Measurements from ENCODE around the gene CCT3.
"Not testable (repeated sequence)": the region's sequence is repeated elsewhere in the genome, so short reads cannot be mapped to it uniquely, and the experiment has no call there.

CCT3 gene

GRCh38 chr1:156336242-156336641 lies 1.9 kb downstream of the CCT3 start:
- no peak overlapping the region for H2AK5ac ChIP-seq (ENCODE audit: low read length)
- H2BK15ac ChIP-seq (replicated peaks; ENCODE audit: low read depth), result no peak overlapping the region
- no peak overlapping the region for H2BK5ac ChIP-seq (ENCODE audit: low read length)
- peak overlapping the region; percentile 9 for H3K4me3 ChIP-seq (ENCODE audit: low read length)
- no peak overlapping the region for H4K8ac ChIP-seq (ENCODE audit: low read depth, low read length)
- peak overlapping the region; percentile 62 for H3K56ac ChIP-seq (ENCODE audit: low read length)
- peaks cover 8% of the 10 kb centered on the region for H3K79me1 ChIP-seq (ENCODE audit: low read length)
- WGBS (ENCODE audit: extremely low coverage, insufficient coverage, low lambda C conversion rate), result no CpG with 5 or more reads among the region's 4 CpGs
- H3K23ac ChIP-seq (ENCODE audit: low read length), result no peak overlapping the region
- H3K4me2 ChIP-seq (ENCODE audit: low read length), result peak overlapping the region; percentile 63
- H2BK120ac ChIP-seq (ENCODE audit: low read depth, low read length), result no peak overlapping the region
- peaks cover 4% of the 10 kb centered on the region for H3K36me3 ChIP-seq (ENCODE audit: control insufficient read depth, insufficient read depth, low read length)
- no peak overlapping the region for H3K18ac ChIP-seq (ENCODE audit: low read length)
- DNase-seq, result peak; percentile 13
- no peak overlapping the region for H3K4ac ChIP-seq (ENCODE audit: low read depth, low read length)
- H3K27me3 ChIP-seq (ENCODE audit: insufficient read depth, low read length, poor library complexity), result no peaks in the 10 kb centered on the region
- no peak overlapping the region for H3K27ac ChIP-seq (ENCODE audit: low read depth, low read length)
- peak overlapping the region; percentile 96 for H3K9ac ChIP-seq (ENCODE audit: low read length)
- peaks cover 31% of the 10 kb centered on the region for H3K79me2 ChIP-seq (ENCODE audit: control insufficient read depth, insufficient read depth, low read length)
- H3K4me1 ChIP-seq (ENCODE audit: control insufficient read depth, low read depth, low read length), result peaks cover 2% of the 10 kb centered on the region
- no peak overlapping the region for H4K5ac ChIP-seq (ENCODE audit: low read length)

GRCh38 chr1:156323179-156323578 lies 14.9 kb downstream of the CCT3 start:
- H3K23ac ChIP-seq (ENCODE audit: low read length); H3K56ac ChIP-seq (ENCODE audit: low read length); H3K4me2 ChIP-seq (ENCODE audit: low read length); H3K79me1 ChIP-seq (ENCODE audit: low read length); H3K4ac ChIP-seq (ENCODE audit: low read depth, low read length); H2BK5ac ChIP-seq (ENCODE audit: low read length); H3K18ac ChIP-seq (ENCODE audit: low read length); H3K4me3 ChIP-seq (ENCODE audit: low read length); H3K4me1 ChIP-seq (ENCODE audit: control insufficient read depth, low read depth, low read length); H3K27me3 ChIP-seq (ENCODE audit: insufficient read depth, low read length, poor library complexity); H2AK5ac ChIP-seq (ENCODE audit: low read length); H3K79me2 ChIP-seq (ENCODE audit: control insufficient read depth, insufficient read depth, low read length); H4K5ac ChIP-seq (ENCODE audit: low read length); H4K8ac ChIP-seq (ENCODE audit: low read depth, low read length); H3K9ac ChIP-seq (ENCODE audit: low read length); DNase-seq; H2BK15ac ChIP-seq (replicated peaks; ENCODE audit: low read depth); H2BK120ac ChIP-seq (ENCODE audit: low read depth, low read length); H3K27ac ChIP-seq (ENCODE audit: low read depth, low read length): not testable (repeated sequence)
- WGBS (ENCODE audit: extremely low coverage, insufficient coverage, low lambda C conversion rate), result no CpG with 5 or more reads among the region's 9 CpGs
- H3K36me3 ChIP-seq (ENCODE audit: control insufficient read depth, insufficient read depth, low read length), result peaks cover 19% of the 10 kb centered on the region

- Histone ChIP-seq H2BK5ac (ENCODE audit: low read length) (no peak overlapping the region), H3K4me3 (ENCODE audit: low read length) (no peak overlapping the region), H3K79me1 (ENCODE audit: low read length) (peaks cover 2% of the 10 kb centered on the region), H3K23ac (ENCODE audit: low read length) (no peak overlapping the region), H3K9ac (ENCODE audit: low read length) (no peak overlapping the region), H3K27ac (ENCODE audit: low read depth, low read length) (no peak overlapping the region), H3K4me1 (ENCODE audit: control insufficient read depth, low read depth, low read length) (no peaks in the 10 kb centered on the region), H4K5ac (ENCODE audit: low read length) (no peak overlapping the region), H3K79me2 (ENCODE audit: control insufficient read depth, insufficient read depth, low read length) (no peaks in the 10 kb centered on the region), H2AK5ac (ENCODE audit: low read length) (no peak overlapping the region), H4K8ac (ENCODE audit: low read depth, low read length) (no peak overlapping the region), H3K4me2 (ENCODE audit: low read length) (no peak overlapping the region), H3K4ac (ENCODE audit: low read depth, low read length) (no peak overlapping the region), H3K27me3 (ENCODE audit: insufficient read depth, low read length, poor library complexity) (no peaks in the 10 kb centered on the region), H2BK120ac (ENCODE audit: low read depth, low read length) (no peak overlapping the region), H3K36me3 (ENCODE audit: control insufficient read depth, insufficient read depth, low read length) (peaks cover 31% of the 10 kb centered on the region), H2BK15ac (replicated peaks; ENCODE audit: low read depth) (no peak overlapping the region), H3K56ac (ENCODE audit: low read length) (no peak overlapping the region), H3K18ac (ENCODE audit: low read length) (no peak overlapping the region)
- no peak for DNase-seq
- no CpG with 5 or more reads among the region's 3 CpGs for WGBS (ENCODE audit: extremely low coverage, insufficient coverage, low lambda C conversion rate)
Measured at GRCh38 chr1:156320560-156320959, 17.5 kb downstream of the CCT3 start.

- Histone ChIP-seq H4K8ac (ENCODE audit: low read depth, low read length) (no peak overlapping the region), H3K27me3 (ENCODE audit: insufficient read depth, low read length, poor library complexity) (no peaks in the 10 kb centered on the region), H3K36me3 (ENCODE audit: control insufficient read depth, insufficient read depth, low read length) (peaks cover 31% of the 10 kb centered on the region), H3K79me1 (ENCODE audit: low read length) (peaks cover 2% of the 10 kb centered on the region), H3K4me2 (ENCODE audit: low read length) (no peak overlapping the region), H2BK120ac (ENCODE audit: low read depth, low read length) (no peak overlapping the region), H2BK15ac (replicated peaks; ENCODE audit: low read depth) (no peak overlapping the region), H3K18ac (ENCODE audit: low read length) (no peak overlapping the region), H2AK5ac (ENCODE audit: low read length) (no peak overlapping the region), H3K9ac (ENCODE audit: low read length) (no peak overlapping the region), H3K4me3 (ENCODE audit: low read length) (no peak overlapping the region), H3K4me1 (ENCODE audit: control insufficient read depth, low read depth, low read length) (no peaks in the 10 kb centered on the region), H2BK5ac (ENCODE audit: low read length) (no peak overlapping the region), H3K4ac (ENCODE audit: low read depth, low read length) (no peak overlapping the region), H3K79me2 (ENCODE audit: control insufficient read depth, insufficient read depth, low read length) (no peaks in the 10 kb centered on the region), H3K27ac (ENCODE audit: low read depth, low read length) (no peak overlapping the region), H3K23ac (ENCODE audit: low read length) (no peak overlapping the region), H3K56ac (ENCODE audit: low read length) (no peak overlapping the region), H4K5ac (ENCODE audit: low read length) (no peak overlapping the region)
- no CpG with 5 or more reads among the region's 1 CpG for WGBS (ENCODE audit: extremely low coverage, insufficient coverage, low lambda C conversion rate)
- peak; percentile 22 for DNase-seq
Measured at GRCh38 chr1:156319664-156320063, 18.4 kb downstream of the CCT3 start.

GRCh38 chr1:156316909-156317308 lies 21.2 kb downstream of the CCT3 start:
- Histone ChIP-seq H3K23ac (ENCODE audit: low read length) (no peak overlapping the region), H4K5ac (ENCODE audit: low read length) (no peak overlapping the region), H3K18ac (ENCODE audit: low read length) (no peak overlapping the region), H3K9ac (ENCODE audit: low read length) (no peak overlapping the region), H3K36me3 (ENCODE audit: control insufficient read depth, insufficient read depth, low read length) (peaks cover 37% of the 10 kb centered on the region), H3K79me1 (ENCODE audit: low read length) (peaks cover 2% of the 10 kb centered on the region), H2BK15ac (replicated peaks; ENCODE audit: low read depth) (no peak overlapping the region), H3K4ac (ENCODE audit: low read depth, low read length) (no peak overlapping the region), H2BK5ac (ENCODE audit: low read length) (no peak overlapping the region), H3K56ac (ENCODE audit: low read length) (no peak overlapping the region), H3K79me2 (ENCODE audit: control insufficient read depth, insufficient read depth, low read length) (no peaks in the 10 kb centered on the region), H3K4me2 (ENCODE audit: low read length) (no peak overlapping the region), H3K27ac (ENCODE audit: low read depth, low read length) (no peak overlapping the region), H3K4me3 (ENCODE audit: low read length) (no peak overlapping the region), H3K27me3 (ENCODE audit: insufficient read depth, low read length, poor library complexity) (no peaks in the 10 kb centered on the region), H3K4me1 (ENCODE audit: control insufficient read depth, low read depth, low read length) (no peaks in the 10 kb centered on the region), H4K8ac (ENCODE audit: low read depth, low read length) (no peak overlapping the region), H2BK120ac (ENCODE audit: low read depth, low read length) (no peak overlapping the region), H2AK5ac (ENCODE audit: low read length) (no peak overlapping the region)
- no peak for DNase-seq
- no CpG with 5 or more reads among the region's 7 CpGs for WGBS (ENCODE audit: extremely low coverage, insufficient coverage, low lambda C conversion rate)

- no peak overlapping the region for H4K8ac ChIP-seq (ENCODE audit: low read depth, low read length)
- peaks cover 30% of the 10 kb centered on the region for H3K36me3 ChIP-seq (ENCODE audit: control insufficient read depth, insufficient read depth, low read length)
- H3K4me1 ChIP-seq (ENCODE audit: control insufficient read depth, low read depth, low read length), result no peaks in the 10 kb centered on the region
- H3K4me2 ChIP-seq (ENCODE audit: low read length), result no peak overlapping the region
- no peak overlapping the region for H3K18ac ChIP-seq (ENCODE audit: low read length)
- H3K79me1 ChIP-seq (ENCODE audit: low read length), result no peaks in the 10 kb centered on the region
- DNase-seq, result no peak
- H3K27ac ChIP-seq (ENCODE audit: low read depth, low read length), result no peak overlapping the region
- no peaks in the 10 kb centered on the region for H3K79me2 ChIP-seq (ENCODE audit: control insufficient read depth, insufficient read depth, low read length)
- H2AK5ac ChIP-seq (ENCODE audit: low read length), result no peak overlapping the region
- H3K23ac ChIP-seq (ENCODE audit: low read length), result no peak overlapping the region
- no peak overlapping the region for H4K5ac ChIP-seq (ENCODE audit: low read length)
- H3K56ac ChIP-seq (ENCODE audit: low read length), result no peak overlapping the region
- H3K9ac ChIP-seq (ENCODE audit: low read length), result no peak overlapping the region
- H2BK5ac ChIP-seq (ENCODE audit: low read length), result no peak overlapping the region
- no peak overlapping the region for H3K4me3 ChIP-seq (ENCODE audit: low read length)
- H3K27me3 ChIP-seq (ENCODE audit: insufficient read depth, low read length, poor library complexity), result no peaks in the 10 kb centered on the region
- H2BK15ac ChIP-seq (replicated peaks; ENCODE audit: low read depth), result no peak overlapping the region
- no peak overlapping the region for H2BK120ac ChIP-seq (ENCODE audit: low read depth, low read length)
- no CpG with 5 or more reads among the region's 6 CpGs for WGBS (ENCODE audit: extremely low coverage, insufficient coverage, low lambda C conversion rate)
- H3K4ac ChIP-seq (ENCODE audit: low read depth, low read length), result no peak overlapping the region
Measured at GRCh38 chr1:156310962-156311361, 27.1 kb downstream of the CCT3 start.
